ENCODE results near the gene SHOC2.

SHOC2 gene

GRCh38 chr10:110916554-110917346 is 2.7 kb upstream of the SHOC2 start:
- TF ChIP-seq, protein P1, sequence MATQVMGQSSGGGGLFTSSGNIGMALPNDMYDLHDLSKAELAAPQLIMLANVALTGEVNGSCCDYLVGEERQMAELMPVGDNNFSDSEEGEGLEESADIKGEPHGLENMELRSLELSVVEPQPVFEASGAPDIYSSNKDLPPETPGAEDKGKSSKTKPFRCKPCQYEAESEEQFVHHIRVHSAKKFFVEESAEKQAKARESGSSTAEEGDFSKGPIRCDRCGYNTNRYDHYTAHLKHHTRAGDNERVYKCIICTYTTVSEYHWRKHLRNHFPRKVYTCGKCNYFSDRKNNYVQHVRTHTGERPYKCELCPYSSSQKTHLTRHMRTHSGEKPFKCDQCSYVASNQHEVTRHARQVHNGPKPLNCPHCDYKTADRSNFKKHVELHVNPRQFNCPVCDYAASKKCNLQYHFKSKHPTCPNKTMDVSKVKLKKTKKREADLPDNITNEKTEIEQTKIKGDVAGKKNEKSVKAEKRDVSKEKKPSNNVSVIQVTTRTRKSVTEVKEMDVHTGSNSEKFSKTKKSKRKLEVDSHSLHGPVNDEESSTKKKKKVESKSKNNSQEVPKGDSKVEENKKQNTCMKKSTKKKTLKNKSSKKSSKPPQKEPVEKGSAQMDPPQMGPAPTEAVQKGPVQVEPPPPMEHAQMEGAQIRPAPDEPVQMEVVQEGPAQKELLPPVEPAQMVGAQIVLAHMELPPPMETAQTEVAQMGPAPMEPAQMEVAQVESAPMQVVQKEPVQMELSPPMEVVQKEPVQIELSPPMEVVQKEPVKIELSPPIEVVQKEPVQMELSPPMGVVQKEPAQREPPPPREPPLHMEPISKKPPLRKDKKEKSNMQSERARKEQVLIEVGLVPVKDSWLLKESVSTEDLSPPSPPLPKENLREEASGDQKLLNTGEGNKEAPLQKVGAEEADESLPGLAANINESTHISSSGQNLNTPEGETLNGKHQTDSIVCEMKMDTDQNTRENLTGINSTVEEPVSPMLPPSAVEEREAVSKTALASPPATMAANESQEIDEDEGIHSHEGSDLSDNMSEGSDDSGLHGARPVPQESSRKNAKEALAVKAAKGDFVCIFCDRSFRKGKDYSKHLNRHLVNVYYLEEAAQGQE (IDR thresholded peaks at IDR 0.05; ENCODE audit: insufficient read depth in 1 of 2, low read depth in 2 of 2, low read length in 2 of 2): no peak
- TF ChIP-seq TAF1 (IDR thresholded peaks at IDR 0.05; ENCODE audit: borderline replicate concordance, insufficient read depth, low read length) (no peak), POLR2AphosphoS5 (IDR thresholded peaks at IDR 0.05; ENCODE audit: low read depth, low read length) (no peak), FOXP2 (optimal IDR thresholded peaks at IDR 0.05; ENCODE audit: borderline replicate concordance, extremely low read depth, extremely low read length, insufficient read depth) (no peak), SIN3A (IDR thresholded peaks at IDR 0.05; ENCODE audit: borderline replicate concordance, insufficient read depth, low read length) (no peak)

GRCh38 chr10:110918269-110918642 is 1.1 kb upstream of the SHOC2 start:
- no peak for TF ChIP-seq POLR2AphosphoS5 (IDR thresholded peaks at IDR 0.05; ENCODE audit: low read depth, low read length)
- no peak for TF ChIP-seq SIN3A (IDR thresholded peaks at IDR 0.05; ENCODE audit: borderline replicate concordance, insufficient read depth, low read length)
- no peak for TF ChIP-seq TAF1 (IDR thresholded peaks at IDR 0.05; ENCODE audit: borderline replicate concordance, insufficient read depth, low read length)
- TF ChIP-seq, protein P1 (IDR thresholded peaks at IDR 0.05; ENCODE audit: insufficient read depth in 1 of 2, low read depth in 2 of 2, low read length in 2 of 2): no peak
- TF ChIP-seq FOXP2 (optimal IDR thresholded peaks at IDR 0.05; ENCODE audit: borderline replicate concordance, extremely low read depth, extremely low read length, insufficient read depth): no peak

- TF ChIP-seq SIN3A (IDR thresholded peaks at IDR 0.05; ENCODE audit: borderline replicate concordance, insufficient read depth, low read length) (peak; percentile 62; the same call in 1 of the 2 replicates), FOXP2 (optimal IDR thresholded peaks at IDR 0.05; ENCODE audit: borderline replicate concordance, extremely low read depth, extremely low read length, insufficient read depth) (no peak), POLR2AphosphoS5 (IDR thresholded peaks at IDR 0.05; ENCODE audit: low read depth, low read length) (peak; percentile 59; the same call in 1 of the 2 replicates), TAF1 (IDR thresholded peaks at IDR 0.05; ENCODE audit: borderline replicate concordance, insufficient read depth, low read length) (peak; percentile 53; the same call in 1 of the 2 replicates)
Observed at GRCh38 chr10:110918643-110919348, 608 bp upstream of the SHOC2 start, which contains the start of gene BBIP1. Gene BBIP1 (minus strand): TSS chr10:110919180. CDS start chr10:110918157, 1,023 bp downstream.

- TF ChIP-seq POLR2AphosphoS5 (IDR thresholded peaks at IDR 0.05; ENCODE audit: low read depth, low read length) (no peak), FOXP2 (optimal IDR thresholded peaks at IDR 0.05; ENCODE audit: borderline replicate concordance, extremely low read depth, extremely low read length, insufficient read depth) (no peak), SIN3A (IDR thresholded peaks at IDR 0.05; ENCODE audit: borderline replicate concordance, insufficient read depth, low read length) (no peak), TAF1 (IDR thresholded peaks at IDR 0.05; ENCODE audit: borderline replicate concordance, insufficient read depth, low read length) (no peak)
- TF ChIP-seq, protein P1 (IDR thresholded peaks at IDR 0.05; ENCODE audit: insufficient read depth in 1 of 2, low read depth in 2 of 2, low read length in 2 of 2): no peak
Observed at GRCh38 chr10:110919971-110920881, 822 bp downstream of the SHOC2 start.
